H1 (cell line): ENCODE data around the gene REPIN1. TPM values are rescaled to one million over a fixed set of nuclear protein-coding genes. Genes with fewer than 3 reads are reported as not detected.

Experiments
- CTCF ChIA-PET: fragments of 300-600 bp; sonication (Branson Sonifier 250); formaldehyde crosslinking; loops from one replicate; lab custom pipeline; 2021; ENCODE audit not compliant: partially characterized antibody; lab: Charles Lee
- POLR2A ChIA-PET: fragments of 300-600 bp; sonication (Branson Sonifier 250); formaldehyde crosslinking; loops from one replicate; lab custom pipeline; 2021; ENCODE audit warnings: inconsistent platforms; ENCODE audit not compliant: partially characterized antibody; lab: Charles Lee
- DNase-seq, 2 experiments: peaks; one replicate each; pipeline versions ENCODE4 v3.0.0 to v3.0.0-alpha.2; 2010 to 2022; ENCODE audit warnings: low spot score in 2 of 2, low read depth in 1 of 2, mixed read lengths in 1 of 2
- FAIRE-seq: peaks from 2 replicates; lab custom pipeline; 2011; peaks lifted over from hg19 to GRCh38; lab: Jason Lieb, UNC
- H2AFZ ChIP-seq: 2 replicates; pipeline ENCODE4 v1.8.1; 2012; ENCODE audit warnings: low read length, inconsistent platforms
- H2AK5ac ChIP-seq: 2 replicates; pipeline ENCODE4 v1.6.1; 2013; ENCODE audit warnings: low read depth, low read length
- H2BK120ac ChIP-seq: replicated peaks from 2 replicates; pipeline ENCODE3; 2013; ENCODE audit warnings: low read depth, low read length, inconsistent platforms
- H2BK12ac ChIP-seq: 2 replicates; pipeline ENCODE4 v1.6.1; 2013; ENCODE audit warnings: low read depth, low read length
- H2BK15ac ChIP-seq: 2 replicates; pipeline ENCODE4 v1.6.1; 2013; ENCODE audit warnings: low read length
- H2BK20ac ChIP-seq: 2 replicates; pipeline ENCODE4 v1.6.1; 2013; ENCODE audit warnings: low read length
- H2BK5ac ChIP-seq: 2 replicates; pipeline ENCODE4 v1.6.1; 2013; ENCODE audit warnings: low read depth, low read length
- H3K14ac ChIP-seq: 2 replicates; pipeline ENCODE4 v1.6.1; 2013; ENCODE audit warnings: inconsistent platforms; ENCODE audit not compliant: insufficient read length
- H3K18ac ChIP-seq: 2 replicates; pipeline ENCODE4 v1.6.1; 2013; ENCODE audit warnings: low read length; ENCODE audit errors: extremely low read depth
- H3K23ac ChIP-seq: 2 replicates; pipeline ENCODE4 v1.6.1; 2013; ENCODE audit warnings: inconsistent platforms; ENCODE audit not compliant: insufficient read length
- H3K23me2 ChIP-seq: 2 replicates; pipeline ENCODE4 v1.6.1; 2013; ENCODE audit warnings: low read depth, low read length
- H3K27ac ChIP-seq: 2 replicates; pipeline ENCODE4 v1.6.1; 2011; ENCODE audit warnings: low read depth, low read length, inconsistent platforms
- H3K27me3 ChIP-seq, 4 experiments: replicated peaks in 1 of 4; 1 replicate in 1 of 4; 2 replicates in 3 of 4; pipeline versions ENCODE4 v1.6.1 to v1.8.1; 2011 to 2013; ENCODE audit warnings: low read length in 3 of 4, mild to moderate bottlenecking in 3 of 4, inconsistent platforms in 2 of 4, mixed read lengths in 2 of 4, moderate library complexity in 1 of 4; ENCODE audit not compliant: control insufficient read depth in 3 of 4, insufficient read depth in 3 of 4; ENCODE audit errors: extremely low read depth in 1 of 4
- H3K36me3 ChIP-seq, 4 experiments: 2 replicates each; pipeline versions ENCODE4 v1.6.1 to v1.8.1; 2011 to 2013; ENCODE audit warnings: mild to moderate bottlenecking in 4 of 4, low read length in 3 of 4, moderate library complexity in 2 of 4, control low read depth in 1 of 4, inconsistent platforms in 1 of 4; ENCODE audit not compliant: insufficient read depth in 4 of 4, control insufficient read depth in 2 of 4
- H3K4ac ChIP-seq: replicated peaks from 2 replicates; pipeline ENCODE3; 2013; ENCODE audit warnings: low read length, low read depth, mixed read lengths, inconsistent platforms; ENCODE audit not compliant: insufficient read length
- H3K4me1 ChIP-seq, 4 experiments: replicated peaks in 1 of 4; 1 replicate in 1 of 4; 2 replicates in 3 of 4; pipeline versions ENCODE4 v1.6.1 to v1.8.1; 2011 to 2013; ENCODE audit warnings: low read length in 3 of 4, inconsistent platforms in 2 of 4, mixed read lengths in 1 of 4; ENCODE audit not compliant: insufficient read depth in 4 of 4, control insufficient read depth in 3 of 4
- H3K4me2 ChIP-seq, 2 experiments: 2 replicates each; pipeline versions ENCODE4 v1.6.1 to v1.8.1; 2011 to 2013; ENCODE audit warnings: low read depth in 2 of 2, low read length in 2 of 2, control low read depth in 1 of 2, inconsistent platforms in 1 of 2, mild to moderate bottlenecking in 1 of 2; ENCODE audit not compliant: insufficient read depth in 1 of 2
- H3K4me3 ChIP-seq, 4 experiments: fragments of 200-600, 300-600 bp in 1 of 4; sonication (generic), shearing (Covaris generic), sonication (Bioruptor Twin) in 1 of 4; 2 replicates each; pipeline versions ENCODE4 v1.5.1 to v1.8.1; 2011 to 2016; ENCODE audit warnings: low read length in 4 of 4, low read depth in 3 of 4, control low read depth in 2 of 4, inconsistent platforms in 2 of 4, mild to moderate bottlenecking in 2 of 4, mixed read lengths in 1 of 4, moderate library complexity in 1 of 4; ENCODE audit not compliant: insufficient read depth in 2 of 4; ENCODE audit errors: extremely low read depth in 1 of 4
- H3K56ac ChIP-seq: replicated peaks from 2 replicates; pipeline ENCODE3; 2013; ENCODE audit warnings: low read depth, mild to moderate bottlenecking, mixed read lengths, low read length, inconsistent platforms; ENCODE audit not compliant: insufficient read length
- H3K79me1 ChIP-seq: 2 replicates; pipeline ENCODE4 v1.6.1; 2013; ENCODE audit warnings: low read depth, low read length, control low read depth
- H3K79me2 ChIP-seq, 2 experiments: 2 replicates each; pipeline versions ENCODE4 v1.6.1 to v1.8.1; 2012 to 2013; ENCODE audit warnings: low read length in 2 of 2, mild to moderate bottlenecking in 2 of 2, inconsistent platforms in 1 of 2; ENCODE audit not compliant: insufficient read depth in 2 of 2, control insufficient read depth in 1 of 2
- H3K9ac ChIP-seq, 4 experiments: replicated peaks in 1 of 4; 1 replicate in 1 of 4; 2 replicates in 3 of 4; pipeline versions ENCODE4 v1.6.1 to v1.8.1; 2011 to 2013; ENCODE audit warnings: low read depth in 3 of 4, low read length in 3 of 4, control low read depth in 2 of 4, mild to moderate bottlenecking in 2 of 4, moderate library complexity in 2 of 4, inconsistent platforms in 1 of 4; ENCODE audit errors: extremely low read depth in 1 of 4
- H3K9me3 ChIP-seq, 2 experiments: 2 replicates each; pipeline versions ENCODE4 v1.6.1 to v1.8.1; 2012 to 2013; ENCODE audit warnings: mild to moderate bottlenecking in 2 of 2, moderate library complexity in 2 of 2, control low read depth in 1 of 2, inconsistent platforms in 1 of 2, low read depth in 1 of 2, low read length in 1 of 2, mixed read lengths in 1 of 2; ENCODE audit not compliant: insufficient read depth in 2 of 2
- H4K20me1 ChIP-seq, 2 experiments: replicated peaks in 1 of 2; 2 replicates each; pipeline versions ENCODE3 to v1.8.1; 2011 to 2013; ENCODE audit warnings: inconsistent platforms in 2 of 2, low read length in 2 of 2, mild to moderate bottlenecking in 1 of 2; ENCODE audit not compliant: insufficient read depth in 2 of 2, control insufficient read depth in 1 of 2
- H4K5ac ChIP-seq: 2 replicates; pipeline ENCODE4 v1.6.1; 2013; ENCODE audit warnings: low read length, low read depth, mixed read lengths, inconsistent platforms; ENCODE audit not compliant: insufficient read length
- H4K8ac ChIP-seq: 2 replicates; pipeline ENCODE4 v1.8.0; 2013; ENCODE audit warnings: mild to moderate bottlenecking, moderate library complexity, low read length, inconsistent platforms; ENCODE audit not compliant: insufficient read depth; ENCODE audit errors: extremely low read depth
- H4K91ac ChIP-seq: replicated peaks from 2 replicates; pipeline ENCODE3; 2013; ENCODE audit warnings: low read length, mixed read lengths, inconsistent platforms; ENCODE audit not compliant: insufficient read length
- HDAC6 ChIP-seq: IDR thresholded peaks from one replicate; pipeline ENCODE4 v1.7.1; 2012; ENCODE audit warnings: low read depth, mild to moderate bottlenecking, inconsistent platforms, low read length, moderate library complexity
- TAF1 ChIP-seq: IDR thresholded peaks from 2 replicates; pipeline ENCODE4 v1.6.1; 2011; ENCODE audit warnings: mild to moderate bottlenecking, low read depth, low read length
- WGBS, 2 experiments: shearing (Covaris generic) in 1 of 2; methylation state at CpG; one replicate each; pipeline versions ENCODE4 v1.1.6 to v1.1.7; 2013 to 2015; ENCODE audit warnings: low lambda C conversion rate in 2 of 2, mixed read lengths in 2 of 2, inconsistent platforms in 1 of 2, low coverage in 1 of 2, missing lambda C conversion rate in 1 of 2; ENCODE audit not compliant: insufficient replicate concordance in 2 of 2, insufficient coverage in 1 of 2, insufficient read length in 1 of 2; ENCODE audit errors: extremely low coverage in 1 of 2, missing lambda C conversion rate in 1 of 2; 5-methylcytosine and 5-hydroxymethylcytosine counted together
- polyA plus RNA-seq, 7 experiments: library from polyadenylated mRNA; depleted of rRNA in 3 of 7; stranded (reverse) in 5 of 7; unstranded in 2 of 7; fragments of >200 nt in 5 of 7; fragments of 200-250 nt in 2 of 7; gene quantifications; 1 replicate in 5 of 7; 2 replicates in 1 of 7; 4 replicates in 1 of 7; pipeline versions ENCODE4 v1.2.1 to v1.2.3, GENCODE V29; 2011 to 2013; ENCODE audit warnings: missing spikeins in 2 of 7, mixed read lengths in 2 of 7
- total RNA-seq: library from RNA; stranded (reverse); fragmentation: NEBNext Ultra II Directional; extraction: Animal tissue kit (Norgen Biotek cat#: 25700); gene quantifications from 2 replicates; pipeline ENCODE4 v1.2.1, GENCODE V29; 2021

The REPIN1 gene
- total and polyA plus RNA-seq, 2 of the 8 experiments (the other 6 are each of a cell fraction or from before 2014, with no cell fraction given) = 98.6 to 125 TPM

DNA sequence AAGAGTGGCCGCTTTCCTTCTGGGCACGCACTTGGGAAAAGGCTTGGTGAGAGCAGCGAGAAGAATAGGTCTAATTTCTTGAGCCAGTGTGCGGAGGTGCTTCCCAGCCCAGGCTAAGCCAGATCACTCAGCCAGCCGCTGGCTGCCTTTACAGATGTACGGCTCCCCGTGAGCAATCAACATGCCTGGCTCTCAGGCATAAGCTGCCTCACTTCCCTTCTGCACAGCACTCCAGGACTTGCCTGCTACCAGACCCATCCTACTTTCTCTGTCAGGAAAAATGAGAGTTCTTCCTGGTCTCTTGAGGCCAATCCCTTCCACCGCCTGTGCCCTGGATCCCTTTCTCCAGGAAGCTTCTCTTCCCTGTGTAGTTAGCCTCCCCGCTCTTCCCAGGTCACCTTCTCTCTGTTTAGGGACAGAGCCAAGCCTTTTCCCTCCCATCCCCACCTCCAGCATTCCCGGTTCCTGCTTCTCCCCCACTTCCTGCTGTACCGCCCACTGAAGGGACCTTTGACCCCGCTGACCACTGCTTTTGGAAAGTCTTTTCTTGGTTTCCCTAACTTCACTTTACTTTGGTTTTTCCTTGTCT lies 44.2 kb upstream of the REPIN1 start:
- ChIA-PET POLR2A (interaction anchor here (0.6 to 2.8 kb wide), 4 partner anchors 11 to 97 kb away, joined by 3 to 12 read pairs (median 3); no protein-coding TSS in a partner anchor), CTCF (interaction anchor here (0.8 to 1.6 kb wide), 2 partner anchors 10 to 41 kb away, joined by 3 to 5 read pairs; no protein-coding TSS in a partner anchor)
- Histone ChIP-seq H3K23me2 (0 out of 2 replicates have a peak, but pooled peaks cover 1% of the 10 kb centered on the region), H2AK5ac (no peak overlapping the region), H3K23ac (no peak overlapping the region), H3K4me1 (peaks cover 16 to 21% (median 20%) of the 10 kb centered on the region in 4 experiments), H3K14ac (no peak overlapping the region), H3K18ac (peak overlapping the region; percentile 11; the same call in 1 of the 2 replicates), H3K36me3 (peaks cover 3 to 6% (median 6%) of the 10 kb centered on the region in 4 experiments; a peak in 4 of 8 replicates), H2BK15ac (peak overlapping the region; percentile 31; the same call in 1 of the 2 replicates), H3K9ac (peak overlapping the region in 1 of 4 experiments; percentile 8; a peak in 1 of 7 replicates), H4K20me1 (no peaks in the 10 kb centered on the region), H4K91ac (peak overlapping the region; percentile 54), H3K4me3 (peak overlapping the region; percentile 55 to 61 (median 56); a peak in 7 of 8 replicates), H3K56ac (no peak overlapping the region), H3K4me2 (peak overlapping the region; percentile 58 to 84), H2BK12ac (peak overlapping the region; percentile 60; the same call in 1 of the 2 replicates), H2BK120ac (no peak overlapping the region), H3K9me3 (no peaks in the 10 kb centered on the region), H3K79me2 (peaks cover 0 to 15% of the 10 kb centered on the region in 2 experiments; a peak in 1 of 4 replicates), H2BK5ac (0 out of 2 replicates have a peak overlapping the region, but pooled peaks have one; percentile 6), H3K27ac (no peak overlapping the region; the same call in 1 of the 2 replicates), H3K4ac (no peak overlapping the region), H3K79me1 (peaks cover 2% of the 10 kb centered on the region; the same call in 1 of the 2 replicates), H4K5ac (no peak overlapping the region), H2BK20ac (no peak overlapping the region), H4K8ac (no peak overlapping the region), H2AFZ (no peak overlapping the region), H3K27me3 (peaks cover 0 to 2% (median 0%) of the 10 kb centered on the region in 4 experiments; a peak in 3 of 7 replicates)
- 62% methylated on average over 11 of the region's 12 CpGs; no CpG with 5 or more reads in 1 of the 2 experiments for WGBS, 2 experiments
- FAIRE-seq (no peak), DNase-seq (no peak)
- 0 out of 2 replicates have a peak, but pooled peaks have one; percentile 14 for TF ChIP-seq TAF1
- TF ChIP-seq HDAC6 = no peak
